ENCODE results near the gene COL4A2. TPM values are rescaled to one million over a fixed set of nuclear protein-coding genes. Genes with fewer than 3 reads are reported as not detected.

The COL4A2 gene
- total RNA-seq, 1 donor from 2014 or later = not detected

GRCh38 chr13:110286833-110287819 lies 20.0 kb upstream of the COL4A2 start:
- no peaks in the 10 kb centered on the region for H3K9me3 Mint-ChIP-seq
- H3K4me3 Mint-ChIP-seq (ENCODE audit: low read depth) = no peak overlapping the region
- no peaks in the 10 kb centered on the region for H3K36me3 Mint-ChIP-seq (ENCODE audit: low read depth)
- H3K27me3 Mint-ChIP-seq (ENCODE audit: low read depth) = peaks cover 6% of the 10 kb centered on the region
- H3K27ac Mint-ChIP-seq = no peak overlapping the region
- H3K4me1 Mint-ChIP-seq (ENCODE audit: low read depth) = no peaks in the 10 kb centered on the region
- intact Hi-C loops (cut with micrococcal nuclease) = no loop called here
- DNase-seq (ENCODE audit: low spot score) = no peak

GRCh38 chr13:110289174-110289573 lies 17.9 kb upstream of the COL4A2 start:
- no peak for DNase-seq (ENCODE audit: low spot score)
- no peaks in the 10 kb centered on the region for H3K36me3 Mint-ChIP-seq (ENCODE audit: low read depth)
- no peaks in the 10 kb centered on the region for H3K4me1 Mint-ChIP-seq (ENCODE audit: low read depth)
- no peak overlapping the region for H3K4me3 Mint-ChIP-seq (ENCODE audit: low read depth)
- intact Hi-C loops (cut with micrococcal nuclease) = no loop called here
- H3K27me3 Mint-ChIP-seq (ENCODE audit: low read depth) = peaks cover 5% of the 10 kb centered on the region
- no peaks in the 10 kb centered on the region for H3K9me3 Mint-ChIP-seq
- H3K27ac Mint-ChIP-seq = no peak overlapping the region

GRCh38 chr13:110289661-110290060 lies 17.4 kb upstream of the COL4A2 start:
- Mint-ChIP-seq H3K27me3 (ENCODE audit: low read depth) (peaks cover 7% of the 10 kb centered on the region), H3K4me1 (ENCODE audit: low read depth) (no peaks in the 10 kb centered on the region), H3K36me3 (ENCODE audit: low read depth) (no peaks in the 10 kb centered on the region), H3K9me3 (no peaks in the 10 kb centered on the region), H3K4me3 (ENCODE audit: low read depth) (no peak overlapping the region), H3K27ac (no peak overlapping the region)
- intact Hi-C loops (cut with micrococcal nuclease) = no loop called here
- DNase-seq (ENCODE audit: low spot score) = no peak

GRCh38 chr13:110290153-110290552 lies 16.9 kb upstream of the COL4A2 start:
- H3K27ac Mint-ChIP-seq = no peak overlapping the region
- DNase-seq (ENCODE audit: low spot score) = no peak
- H3K4me1 Mint-ChIP-seq (ENCODE audit: low read depth) = no peaks in the 10 kb centered on the region
- peaks cover 7% of the 10 kb centered on the region for H3K27me3 Mint-ChIP-seq (ENCODE audit: low read depth)
- H3K9me3 Mint-ChIP-seq = no peaks in the 10 kb centered on the region
- no peaks in the 10 kb centered on the region for H3K36me3 Mint-ChIP-seq (ENCODE audit: low read depth)
- intact Hi-C loops (cut with micrococcal nuclease) = no loop called here
- no peak overlapping the region for H3K4me3 Mint-ChIP-seq (ENCODE audit: low read depth)

GRCh38 chr13:110290826-110291225 lies 16.3 kb upstream of the COL4A2 start:
- Mint-ChIP-seq H3K27me3 (ENCODE audit: low read depth) (peaks cover 10% of the 10 kb centered on the region), H3K9me3 (no peaks in the 10 kb centered on the region), H3K4me1 (ENCODE audit: low read depth) (no peaks in the 10 kb centered on the region), H3K4me3 (ENCODE audit: low read depth) (no peak overlapping the region), H3K27ac (no peak overlapping the region), H3K36me3 (ENCODE audit: low read depth) (no peaks in the 10 kb centered on the region)
- DNase-seq (ENCODE audit: low spot score) = no peak
- intact Hi-C loops (cut with micrococcal nuclease) = no loop called here

GRCh38 chr13:110291286-110291685 lies 15.8 kb upstream of the COL4A2 start:
- Mint-ChIP-seq H3K27ac (no peak overlapping the region), H3K4me1 (ENCODE audit: low read depth) (no peaks in the 10 kb centered on the region), H3K4me3 (ENCODE audit: low read depth) (no peak overlapping the region), H3K27me3 (ENCODE audit: low read depth) (peaks cover 12% of the 10 kb centered on the region), H3K9me3 (no peaks in the 10 kb centered on the region), H3K36me3 (ENCODE audit: low read depth) (no peaks in the 10 kb centered on the region)
- intact Hi-C loops (cut with micrococcal nuclease) = no loop called here
- no peak for DNase-seq (ENCODE audit: low spot score)

- DNase-seq (ENCODE audit: low spot score) = no peak
- Mint-ChIP-seq H3K36me3 (ENCODE audit: low read depth) (no peaks in the 10 kb centered on the region), H3K4me1 (ENCODE audit: low read depth) (no peaks in the 10 kb centered on the region), H3K27me3 (ENCODE audit: low read depth) (peaks cover 21% of the 10 kb centered on the region), H3K9me3 (no peaks in the 10 kb centered on the region), H3K27ac (no peak overlapping the region), H3K4me3 (ENCODE audit: low read depth) (no peak overlapping the region)
- intact Hi-C loops (cut with micrococcal nuclease) = no loop called here
Measured at GRCh38 chr13:110293037-110293436, 14.0 kb upstream of the COL4A2 start.

GRCh38 chr13:110293649-110294048 lies 13.4 kb upstream of the COL4A2 start:
- intact Hi-C loops (cut with micrococcal nuclease) = no loop called here
- Mint-ChIP-seq H3K36me3 (ENCODE audit: low read depth) (no peaks in the 10 kb centered on the region), H3K27me3 (ENCODE audit: low read depth) (peaks cover 27% of the 10 kb centered on the region), H3K9me3 (no peaks in the 10 kb centered on the region), H3K4me3 (ENCODE audit: low read depth) (no peak overlapping the region), H3K4me1 (ENCODE audit: low read depth) (peaks cover 4% of the 10 kb centered on the region), H3K27ac (no peak overlapping the region)
- no peak for DNase-seq (ENCODE audit: low spot score)

GRCh38 chr13:110294146-110294545 lies 12.9 kb upstream of the COL4A2 start:
- no peaks in the 10 kb centered on the region for H3K9me3 Mint-ChIP-seq
- H3K4me3 Mint-ChIP-seq (ENCODE audit: low read depth) = no peak overlapping the region
- intact Hi-C loops (cut with micrococcal nuclease) = no loop called here
- H3K4me1 Mint-ChIP-seq (ENCODE audit: low read depth) = peaks cover 7% of the 10 kb centered on the region
- H3K27ac Mint-ChIP-seq = no peak overlapping the region
- no peak for DNase-seq (ENCODE audit: low spot score)
- H3K27me3 Mint-ChIP-seq (ENCODE audit: low read depth) = peaks cover 29% of the 10 kb centered on the region
- H3K36me3 Mint-ChIP-seq (ENCODE audit: low read depth) = no peaks in the 10 kb centered on the region

GRCh38 chr13:110294622-110295021 lies 12.5 kb upstream of the COL4A2 start:
- no peaks in the 10 kb centered on the region for H3K36me3 Mint-ChIP-seq (ENCODE audit: low read depth)
- H3K27me3 Mint-ChIP-seq (ENCODE audit: low read depth) = peaks cover 34% of the 10 kb centered on the region
- no peak overlapping the region for H3K4me3 Mint-ChIP-seq (ENCODE audit: low read depth)
- peaks cover 7% of the 10 kb centered on the region for H3K4me1 Mint-ChIP-seq (ENCODE audit: low read depth)
- no peaks in the 10 kb centered on the region for H3K9me3 Mint-ChIP-seq
- no peak for DNase-seq (ENCODE audit: low spot score)
- no peak overlapping the region for H3K27ac Mint-ChIP-seq
- intact Hi-C loops (cut with micrococcal nuclease) = no loop called here

- no peak for DNase-seq (ENCODE audit: low spot score)
- H3K27me3 Mint-ChIP-seq (ENCODE audit: low read depth) = peaks cover 50% of the 10 kb centered on the region
- no peak overlapping the region for H3K27ac Mint-ChIP-seq
- no peaks in the 10 kb centered on the region for H3K9me3 Mint-ChIP-seq
- intact Hi-C loops (cut with micrococcal nuclease) = no loop called here
- no peaks in the 10 kb centered on the region for H3K36me3 Mint-ChIP-seq (ENCODE audit: low read depth)
- H3K4me1 Mint-ChIP-seq (ENCODE audit: low read depth) = peaks cover 7% of the 10 kb centered on the region
- H3K4me3 Mint-ChIP-seq (ENCODE audit: low read depth) = no peak overlapping the region
Measured at GRCh38 chr13:110297011-110297410, 10.1 kb upstream of the COL4A2 start.

GRCh38 chr13:110297766-110298504 lies 9.1 kb upstream of the COL4A2 start:
- H3K36me3 Mint-ChIP-seq (ENCODE audit: low read depth) = no peaks in the 10 kb centered on the region
- H3K27me3 Mint-ChIP-seq (ENCODE audit: low read depth) = peaks cover 53% of the 10 kb centered on the region
- DNase-seq (ENCODE audit: low spot score) = no peak
- no peak overlapping the region for H3K27ac Mint-ChIP-seq
- no peaks in the 10 kb centered on the region for H3K9me3 Mint-ChIP-seq
- H3K4me1 Mint-ChIP-seq (ENCODE audit: low read depth) = peaks cover 7% of the 10 kb centered on the region
- intact Hi-C loops (cut with micrococcal nuclease) = no loop called here
- H3K4me3 Mint-ChIP-seq (ENCODE audit: low read depth) = no peak overlapping the region

Data from activated T-helper 2 cell treated with anti-CD3 and anti-CD28 coated beads, Interferon-gamma antibody, Interleukin-2, Interleukin-4, amounts not matched to agents 10 μg/mL and 5 μg/mL and 100 μg/mL, durations not matched to agents 14 hours and 24 hours and 36 hours (primary cell).